NCI-H128 (cell line): ENCODE results near the gene NPIPA7.
"Not testable (repeated sequence)": the region's sequence is repeated elsewhere in the genome, so short reads cannot be mapped to it uniquely, and the experiment has no call there.

ENCODE experiments used
- DNase-seq: peaks from one replicate; lab custom pipeline; 2025; ENCODE audit not compliant: unreplicated experiment; lab: John Stamatoyannopoulos, UW

NPIPA7 gene

GRCh38 chr16:16417914-16418544 is 39.1 kb downstream of the NPIPA7 start:
- not testable (repeated sequence) for DNase-seq

- not testable (repeated sequence) for DNase-seq
Measured at GRCh38 chr16:16420515-16420914, 41.6 kb downstream of the NPIPA7 start.

- not testable (repeated sequence) for DNase-seq
Measured at GRCh38 chr16:16425146-16425545, 46.2 kb downstream of the NPIPA7 start.

GRCh38 chr16:16431135-16431534 is 52.2 kb downstream of the NPIPA7 start:
- not testable (repeated sequence) for DNase-seq

- not testable (repeated sequence) for DNase-seq
Measured at GRCh38 chr16:16434711-16435110, 55.8 kb downstream of the NPIPA7 start.

- DNase-seq, result not testable (repeated sequence)
Measured at GRCh38 chr16:16441401-16441800, 62.5 kb downstream of the NPIPA7 start.
